GM18526 (cell line): ENCODE results near the gene OPN4.

Source experiments
- POLR2A ChIP-seq: IDR thresholded peaks from 3 replicates; pipeline ENCODE4 v1.6.1; 2011; ENCODE audit not compliant: insufficient read length; ENCODE audit errors: extremely low read depth

Gene OPN4

GRCh38 chr10:86682675-86683074 is 28.3 kb downstream of the OPN4 start:
- TF ChIP-seq POLR2A = no peak

GRCh38 chr10:86684331-86685097 is 30.2 kb downstream of the OPN4 start:
- no peak for TF ChIP-seq POLR2A

- TF ChIP-seq POLR2A = no peak
These were observed 31.1 kb downstream of the OPN4 start for GRCh38 chr10:86685416-86685815.

- no peak for TF ChIP-seq POLR2A
These were observed 31.7 kb downstream of the OPN4 start for GRCh38 chr10:86685893-86686632.

GRCh38 chr10:86686972-86687371 is 32.6 kb downstream of the OPN4 start:
- no peak for TF ChIP-seq POLR2A

- no peak for TF ChIP-seq POLR2A
These were observed 33.4 kb downstream of the OPN4 start for GRCh38 chr10:86687750-86688149.

GRCh38 chr10:86688398-86688921 is 34.1 kb downstream of the OPN4 start:
- no peak for TF ChIP-seq POLR2A

GRCh38 chr10:86689146-86689545 is 34.8 kb downstream of the OPN4 start:
- no peak for TF ChIP-seq POLR2A

- TF ChIP-seq POLR2A = no peak
These were observed 35.9 kb downstream of the OPN4 start for GRCh38 chr10:86690231-86690630.

GRCh38 chr10:86690657-86691084 is 36.3 kb downstream of the OPN4 start:
- no peak for TF ChIP-seq POLR2A

GRCh38 chr10:86691333-86692022 is 37.1 kb downstream of the OPN4 start:
- no peak for TF ChIP-seq POLR2A

GRCh38 chr10:86692023-86692514 is 37.7 kb downstream of the OPN4 start:
- TF ChIP-seq POLR2A = no peak

- TF ChIP-seq POLR2A = no peak
These were observed 38.3 kb downstream of the OPN4 start for GRCh38 chr10:86692664-86693063.

- no peak for TF ChIP-seq POLR2A
These were observed 38.9 kb downstream of the OPN4 start for GRCh38 chr10:86693275-86693674.

- TF ChIP-seq POLR2A = no peak
These were observed 39.5 kb downstream of the OPN4 start for GRCh38 chr10:86693721-86694369.

- TF ChIP-seq POLR2A = no peak
These were observed 44.0 kb downstream of the OPN4 start for GRCh38 chr10:86698207-86698940.
